Measurements from ENCODE around the gene PTCH1. TPM values are rescaled to one million over a fixed set of nuclear protein-coding genes. Genes with fewer than 3 reads are reported as not detected.

Gene PTCH1
- total and polyA plus RNA-seq, 2 donors: 2.5 to 3.4 TPM

DNA sequence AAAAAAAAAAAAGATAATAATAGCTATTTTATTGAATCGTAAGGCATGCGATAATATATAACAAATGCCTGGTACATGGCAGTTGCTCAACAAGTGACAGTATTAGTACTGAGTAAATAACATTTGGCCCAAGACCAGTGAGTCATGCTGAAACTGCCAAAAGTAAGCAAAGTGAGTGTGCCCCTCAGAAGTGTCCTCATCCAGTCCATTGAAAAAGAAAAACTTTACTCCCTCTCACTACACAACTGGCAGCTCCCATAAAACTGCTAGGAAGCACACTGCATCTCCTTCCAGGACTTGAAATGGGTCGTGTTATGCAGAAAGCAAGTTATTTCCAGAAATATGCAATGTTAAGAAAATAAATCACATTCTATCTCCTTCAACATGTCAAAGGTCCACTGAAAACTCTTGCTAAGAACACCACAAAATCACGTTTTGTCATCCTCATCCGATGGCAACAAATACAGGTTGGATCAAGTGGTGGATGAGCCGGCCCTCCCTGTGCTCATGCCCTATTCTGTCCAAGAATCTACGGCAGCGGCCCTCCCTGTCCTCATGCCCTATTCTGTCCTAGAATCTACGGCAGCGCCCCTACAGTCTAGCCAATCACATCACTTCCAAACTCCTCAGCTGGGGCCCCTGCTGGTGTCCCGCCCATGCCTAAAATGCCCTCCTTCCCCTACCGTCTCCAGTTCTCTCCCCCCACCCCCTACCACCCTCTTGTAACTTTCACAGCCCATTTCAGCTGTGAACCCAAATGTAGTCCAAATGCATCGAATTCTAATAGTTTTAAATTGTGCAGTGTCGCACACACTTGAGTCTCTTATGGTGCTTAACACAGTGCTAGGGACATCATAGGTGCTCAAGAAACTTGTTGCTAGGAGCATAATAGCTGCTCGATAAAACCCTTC, 12.5 kb downstream of the PTCH1 start:
- no peak for DNase-seq (ENCODE audit: low read depth in 6 of 9, low spot score in 9 of 9)
- Histone ChIP-seq H3K27me3 (ENCODE audit: control insufficient read depth in 2 of 2, insufficient read depth in 1 of 2, low read length in 1 of 2) (peaks cover 78 to 92% of the 10 kb centered on the region in 2 donors), H3K4me3 (ENCODE audit: low read length in 2 of 2) (no peak overlapping the region), H3K9me3 (ENCODE audit: control insufficient read depth in 2 of 2, insufficient read depth in 1 of 2, low read length in 1 of 2) (no peaks in the 10 kb centered on the region), H3K4me1 (ENCODE audit: control insufficient read depth in 2 of 2, insufficient read depth in 2 of 2, low read length in 2 of 2) (peaks cover 20 to 28% of the 10 kb centered on the region in 2 donors), H3K36me3 (ENCODE audit: control insufficient read depth in 2 of 2, insufficient read depth in 2 of 2, low read length in 1 of 2) (no peaks in the 10 kb centered on the region), H3K27ac (ENCODE audit: low read depth in 1 of 2, low read length in 1 of 2) (no peak overlapping the region)
- 84% methylated on average over 15 of the region's 15 CpGs for WGBS

DNA sequence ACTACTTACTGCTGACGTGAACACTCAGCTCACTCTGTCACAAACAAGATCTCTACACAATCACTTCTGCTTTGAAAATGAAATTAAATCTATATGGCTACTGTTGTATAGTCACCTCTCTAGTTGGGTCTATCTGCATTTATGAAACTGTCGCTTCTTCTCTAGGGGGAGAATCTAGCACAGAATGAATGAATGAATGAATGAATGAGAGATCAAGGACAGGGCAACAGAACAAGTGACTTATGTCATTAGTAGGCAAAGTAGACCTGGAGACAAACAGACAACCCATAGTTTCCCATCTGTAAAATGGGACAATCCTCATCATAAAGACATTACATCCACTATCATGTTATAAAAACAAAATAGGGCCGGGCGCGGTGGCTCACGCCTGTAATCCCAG, 13.4 kb downstream of the PTCH1 start:
- WGBS: 94% methylated on average over 2 of the region's 6 CpGs
- DNase-seq (ENCODE audit: low read depth in 6 of 9, low spot score in 9 of 9): no peak
- Histone ChIP-seq H3K36me3 (ENCODE audit: control insufficient read depth in 2 of 2, insufficient read depth in 2 of 2, low read length in 1 of 2) (no peaks in the 10 kb centered on the region), H3K4me3 (ENCODE audit: low read length in 2 of 2) (no peak overlapping the region), H3K4me1 (ENCODE audit: control insufficient read depth in 2 of 2, insufficient read depth in 2 of 2, low read length in 2 of 2) (peaks cover 16 to 22% of the 10 kb centered on the region in 2 donors), H3K9me3 (ENCODE audit: control insufficient read depth in 2 of 2, insufficient read depth in 1 of 2, low read length in 1 of 2) (no peaks in the 10 kb centered on the region), H3K27me3 (ENCODE audit: control insufficient read depth in 2 of 2, insufficient read depth in 1 of 2, low read length in 1 of 2) (peaks cover 72 to 90% of the 10 kb centered on the region in 2 donors), H3K27ac (ENCODE audit: low read depth in 1 of 2, low read length in 1 of 2) (no peak overlapping the region)

DNA sequence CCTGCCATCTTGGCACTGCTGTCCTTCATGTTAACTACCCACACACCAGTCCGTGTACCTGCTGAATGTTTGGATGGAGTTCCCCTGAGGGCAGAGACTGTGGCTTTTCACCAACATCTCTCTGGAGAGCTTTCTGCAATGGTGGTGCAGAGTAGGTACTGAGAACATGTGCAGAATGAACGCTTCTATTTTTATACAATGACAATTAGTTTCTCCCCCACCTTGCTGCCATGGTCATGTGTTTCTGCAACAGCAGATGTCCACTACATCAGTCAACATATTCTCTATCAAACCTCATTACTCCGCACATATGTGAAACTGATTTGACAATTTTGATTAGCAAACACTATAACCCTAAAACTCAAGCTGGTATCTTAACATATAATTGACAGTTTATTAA, 14.5 kb downstream of the PTCH1 start:
- Histone ChIP-seq H3K27ac (ENCODE audit: low read depth in 1 of 2, low read length in 1 of 2) (no peak overlapping the region), H3K4me1 (ENCODE audit: control insufficient read depth in 2 of 2, insufficient read depth in 2 of 2, low read length in 2 of 2) (peaks cover 11 to 16% of the 10 kb centered on the region in 2 donors), H3K27me3 (ENCODE audit: control insufficient read depth in 2 of 2, insufficient read depth in 1 of 2, low read length in 1 of 2) (peaks cover 68 to 91% of the 10 kb centered on the region in 2 donors), H3K4me3 (ENCODE audit: low read length in 2 of 2) (no peak overlapping the region), H3K9me3 (ENCODE audit: control insufficient read depth in 2 of 2, insufficient read depth in 1 of 2, low read length in 1 of 2) (no peaks in the 10 kb centered on the region), H3K36me3 (ENCODE audit: control insufficient read depth in 2 of 2, insufficient read depth in 2 of 2, low read length in 1 of 2) (no peaks in the 10 kb centered on the region)
- WGBS: 94% methylated on average over 3 of the region's 3 CpGs
- no peak for DNase-seq (ENCODE audit: low read depth in 6 of 9, low spot score in 9 of 9)

DNA sequence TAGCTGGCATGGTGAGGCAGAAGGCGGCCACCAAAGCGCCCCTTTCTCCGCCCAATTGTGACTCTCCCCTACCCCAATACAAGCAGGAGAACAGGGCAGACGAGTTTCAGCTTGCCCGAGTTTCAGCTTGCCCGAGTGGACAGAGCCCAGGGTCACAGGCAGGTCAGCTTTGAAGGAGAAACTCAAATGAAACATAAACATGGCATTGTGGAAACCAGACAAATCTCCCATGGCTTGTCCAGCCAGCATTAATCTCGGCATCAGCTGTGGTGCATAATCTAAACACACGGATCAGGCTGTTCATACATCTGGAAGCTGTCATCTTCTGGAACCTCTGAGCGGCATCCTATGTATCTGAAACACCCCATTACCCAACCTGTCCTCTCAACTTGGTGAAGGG, 16.9 kb downstream of the PTCH1 start:
- no peak overlapping the region for H3K27ac ChIP-seq (ENCODE audit: low read depth in 1 of 2, low read length in 1 of 2)
- DNase-seq (ENCODE audit: low read depth in 6 of 9, low spot score in 9 of 9): no peak

DNA sequence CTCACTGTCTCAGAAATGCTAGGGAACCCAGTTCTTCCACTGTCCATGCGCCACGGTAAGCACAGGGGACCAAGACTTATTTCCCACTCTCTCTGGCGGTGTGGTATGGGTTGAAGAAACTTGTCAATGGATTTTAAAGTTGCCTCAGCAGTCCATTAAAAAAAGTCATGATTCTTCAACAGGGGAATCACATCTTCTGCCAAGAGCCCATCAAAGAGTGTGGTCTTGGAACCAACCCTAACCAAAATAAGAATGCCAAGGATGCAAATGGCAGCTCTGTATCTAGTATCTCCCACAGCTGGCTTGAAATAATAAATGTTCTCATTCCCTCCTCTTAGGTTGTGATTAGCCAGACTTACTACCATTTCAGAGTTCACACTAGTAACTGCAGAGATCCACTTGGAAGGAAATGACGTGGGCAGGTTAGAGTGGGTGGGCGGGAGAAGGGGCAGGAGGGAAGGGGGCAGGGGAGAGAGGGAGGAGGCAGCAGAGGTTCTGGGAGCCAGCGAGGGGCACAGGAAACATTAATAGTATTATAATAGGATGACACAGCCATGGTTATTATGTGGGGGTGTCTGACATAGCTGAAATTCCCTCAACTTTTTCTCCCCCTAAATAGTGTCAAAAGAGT, 17.6 kb downstream of the PTCH1 start:
- Histone ChIP-seq H3K4me3 (ENCODE audit: low read length in 2 of 2) (no peak overlapping the region), H3K4me1 (ENCODE audit: control insufficient read depth in 2 of 2, insufficient read depth in 2 of 2, low read length in 2 of 2) (peaks cover 12 to 23% of the 10 kb centered on the region in 2 donors), H3K9me3 (ENCODE audit: control insufficient read depth in 2 of 2, insufficient read depth in 1 of 2, low read length in 1 of 2) (peaks cover 0 to 1% of the 10 kb centered on the region in 2 donors), H3K27ac (ENCODE audit: low read depth in 1 of 2, low read length in 1 of 2) (no peak overlapping the region), H3K27me3 (ENCODE audit: control insufficient read depth in 2 of 2, insufficient read depth in 1 of 2, low read length in 1 of 2) (peaks cover 43 to 85% of the 10 kb centered on the region in 2 donors), H3K36me3 (ENCODE audit: control insufficient read depth in 2 of 2, insufficient read depth in 2 of 2, low read length in 1 of 2) (no peaks in the 10 kb centered on the region)
- DNase-seq (ENCODE audit: low read depth in 6 of 9, low spot score in 9 of 9): no peak
- whole genome bisulfite sequencing: 92% methylated on average over 6 of the region's 6 CpGs

More for the DNA sequence above, 16.9 kb downstream of the PTCH1 start:
- Histone ChIP-seq H3K27me3 (ENCODE audit: control insufficient read depth in 2 of 2, insufficient read depth in 1 of 2, low read length in 1 of 2) (peaks cover 49 to 86% of the 10 kb centered on the region in 2 donors), H3K36me3 (ENCODE audit: control insufficient read depth in 2 of 2, insufficient read depth in 2 of 2, low read length in 1 of 2) (no peaks in the 10 kb centered on the region), H3K4me1 (ENCODE audit: control insufficient read depth in 2 of 2, insufficient read depth in 2 of 2, low read length in 2 of 2) (peaks cover 6 to 16% of the 10 kb centered on the region in 2 donors), H3K9me3 (ENCODE audit: control insufficient read depth in 2 of 2, insufficient read depth in 1 of 2, low read length in 1 of 2) (no peaks in the 10 kb centered on the region), H3K4me3 (ENCODE audit: low read length in 2 of 2) (no peak overlapping the region)
- 80% methylated on average over 9 of the region's 9 CpGs for WGBS

DNA sequence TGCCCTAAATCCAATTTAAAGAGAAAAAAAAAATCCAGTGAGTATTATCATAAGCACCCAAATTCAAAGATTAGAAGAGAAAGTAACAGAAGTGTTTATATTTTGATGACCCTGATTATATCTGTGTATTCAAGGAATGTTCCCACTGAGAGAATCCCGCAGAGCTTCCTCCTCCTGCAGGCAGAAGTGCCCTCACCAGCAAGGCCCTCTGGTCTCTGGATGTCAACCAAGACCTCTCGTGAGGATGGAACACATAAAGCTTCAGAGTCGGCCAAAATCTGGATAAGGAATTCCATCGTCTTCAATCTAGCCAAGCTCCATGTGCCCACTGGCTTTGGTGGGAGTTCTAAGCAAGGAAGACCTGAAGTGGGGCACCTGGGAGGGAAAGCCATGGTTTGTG, 18.1 kb downstream of the PTCH1 start:
- DNase-seq (ENCODE audit: low read depth in 6 of 9, low spot score in 9 of 9): no peak
- Histone ChIP-seq H3K36me3 (ENCODE audit: control insufficient read depth in 2 of 2, insufficient read depth in 2 of 2, low read length in 1 of 2) (no peaks in the 10 kb centered on the region), H3K27ac (ENCODE audit: low read depth in 1 of 2, low read length in 1 of 2) (no peak overlapping the region), H3K27me3 (ENCODE audit: control insufficient read depth in 2 of 2, insufficient read depth in 1 of 2, low read length in 1 of 2) (peaks cover 39 to 86% of the 10 kb centered on the region in 2 donors), H3K4me1 (ENCODE audit: control insufficient read depth in 2 of 2, insufficient read depth in 2 of 2, low read length in 2 of 2) (peaks cover 16 to 25% of the 10 kb centered on the region in 2 donors), H3K4me3 (ENCODE audit: low read length in 2 of 2) (no peak overlapping the region), H3K9me3 (ENCODE audit: control insufficient read depth in 2 of 2, insufficient read depth in 1 of 2, low read length in 1 of 2) (peaks cover 0 to 5% of the 10 kb centered on the region in 2 donors)
- 97% methylated on average over 4 of the region's 4 CpGs for whole genome bisulfite sequencing

DNA sequence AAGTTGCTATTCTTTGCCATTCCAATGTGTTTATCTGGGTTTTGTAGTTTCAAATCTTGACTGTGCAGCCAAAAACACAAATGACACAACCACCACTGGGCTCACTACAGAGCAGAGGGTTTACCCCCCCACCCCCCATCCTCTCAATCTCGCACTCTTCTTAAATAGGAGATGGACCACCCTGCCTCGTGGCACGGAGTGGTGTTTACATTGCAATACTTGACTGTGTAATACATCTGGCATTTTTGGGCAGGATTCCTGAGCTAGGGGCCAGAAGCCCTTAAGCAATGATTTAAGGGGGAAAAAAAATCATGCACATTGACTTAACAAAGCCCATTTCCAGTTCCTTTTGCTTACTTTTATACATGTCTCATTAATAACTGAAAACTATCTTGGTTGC, 19.0 kb downstream of the PTCH1 start:
- Histone ChIP-seq H3K27ac (ENCODE audit: low read depth in 1 of 2, low read length in 1 of 2) (no peak overlapping the region), H3K27me3 (ENCODE audit: control insufficient read depth in 2 of 2, insufficient read depth in 1 of 2, low read length in 1 of 2) (peaks cover 37 to 84% of the 10 kb centered on the region in 2 donors), H3K9me3 (ENCODE audit: control insufficient read depth in 2 of 2, insufficient read depth in 1 of 2, low read length in 1 of 2) (peaks cover 0 to 5% of the 10 kb centered on the region in 2 donors), H3K4me1 (ENCODE audit: control insufficient read depth in 2 of 2, insufficient read depth in 2 of 2, low read length in 2 of 2) (peaks cover 16 to 29% of the 10 kb centered on the region in 2 donors), H3K4me3 (ENCODE audit: low read length in 2 of 2) (no peak overlapping the region), H3K36me3 (ENCODE audit: control insufficient read depth in 2 of 2, insufficient read depth in 2 of 2, low read length in 1 of 2) (no peaks in the 10 kb centered on the region)
- 96% methylated on average over 3 of the region's 3 CpGs for WGBS
- no peak for DNase-seq (ENCODE audit: low read depth in 6 of 9, low spot score in 9 of 9)

DNA sequence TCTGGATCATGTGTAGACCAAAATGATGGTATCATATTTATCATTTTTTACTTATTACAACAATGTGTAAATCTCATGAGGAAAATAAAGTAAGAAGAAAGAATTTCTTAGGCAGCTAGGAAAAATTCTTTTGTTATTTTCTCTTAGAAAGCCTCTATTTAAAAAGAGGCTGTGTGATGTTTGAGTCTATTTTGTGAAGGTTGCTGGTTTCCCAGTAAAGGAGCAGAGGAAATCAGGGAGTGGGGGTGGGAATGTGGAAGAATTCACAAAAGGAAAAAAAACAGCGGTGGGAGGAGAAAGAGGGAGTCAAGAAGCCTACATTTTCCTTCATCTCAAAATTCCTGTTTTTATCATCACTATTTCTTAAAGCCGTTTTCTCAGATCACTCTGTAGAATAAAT, 20.1 kb downstream of the PTCH1 start:
- Histone ChIP-seq H3K27ac (ENCODE audit: low read depth in 1 of 2, low read length in 1 of 2) (no peak overlapping the region), H3K4me1 (ENCODE audit: control insufficient read depth in 2 of 2, insufficient read depth in 2 of 2, low read length in 2 of 2) (peaks cover 16 to 29% of the 10 kb centered on the region in 2 donors), H3K4me3 (ENCODE audit: low read length in 2 of 2) (no peak overlapping the region), H3K36me3 (ENCODE audit: control insufficient read depth in 2 of 2, insufficient read depth in 2 of 2, low read length in 1 of 2) (no peaks in the 10 kb centered on the region), H3K27me3 (ENCODE audit: control insufficient read depth in 2 of 2, insufficient read depth in 1 of 2, low read length in 1 of 2) (peaks cover 26 to 75% of the 10 kb centered on the region in 2 donors), H3K9me3 (ENCODE audit: control insufficient read depth in 2 of 2, insufficient read depth in 1 of 2, low read length in 1 of 2) (peaks cover 0 to 5% of the 10 kb centered on the region in 2 donors)
- DNase-seq (ENCODE audit: low read depth in 6 of 9, low spot score in 9 of 9): no peak
- 96% methylated on average over 2 of the region's 2 CpGs for WGBS

DNA sequence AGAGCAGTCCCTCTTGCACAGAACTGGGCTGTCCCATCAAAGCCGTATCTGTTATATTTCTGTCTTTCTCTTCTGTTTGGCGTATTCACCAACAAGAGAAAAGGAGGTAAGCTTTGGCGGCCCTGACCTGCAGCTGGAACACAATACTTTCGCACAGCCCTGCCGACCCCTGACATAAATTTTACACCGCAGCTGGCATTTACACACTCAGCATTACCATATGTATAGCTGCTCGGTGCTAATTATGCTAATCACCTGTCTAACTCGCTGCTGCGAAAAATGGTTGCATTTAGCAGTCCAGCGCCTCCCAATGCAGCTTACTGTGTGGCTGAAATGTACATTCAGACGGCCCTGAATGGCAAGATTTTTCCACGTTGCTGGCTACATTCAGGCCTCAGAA, 20.8 kb downstream of the PTCH1 start:
- Histone ChIP-seq H3K4me3 (ENCODE audit: low read length in 2 of 2) (no peak overlapping the region), H3K27me3 (ENCODE audit: control insufficient read depth in 2 of 2, insufficient read depth in 1 of 2, low read length in 1 of 2) (peaks cover 24 to 74% of the 10 kb centered on the region in 2 donors), H3K36me3 (ENCODE audit: control insufficient read depth in 2 of 2, insufficient read depth in 2 of 2, low read length in 1 of 2) (no peaks in the 10 kb centered on the region), H3K9me3 (ENCODE audit: control insufficient read depth in 2 of 2, insufficient read depth in 1 of 2, low read length in 1 of 2) (peaks cover 0 to 5% of the 10 kb centered on the region in 2 donors), H3K27ac (ENCODE audit: low read depth in 1 of 2, low read length in 1 of 2) (no peak overlapping the region), H3K4me1 (ENCODE audit: control insufficient read depth in 2 of 2, insufficient read depth in 2 of 2, low read length in 2 of 2) (peaks cover 16 to 29% of the 10 kb centered on the region in 2 donors)
- 86% methylated on average over 12 of the region's 12 CpGs for WGBS
- no peak for DNase-seq (ENCODE audit: low read depth in 6 of 9, low spot score in 9 of 9)

Data from thymus (tissue), 11 donors.